ENCODE results near the gene CRYBA2.

CRYBA2 gene

GRCh38 chr2:218993345-218994315 is at the start of gene CRYBA2:
Gene CRYBA2, minus strand, starts transcription at chr2:218993422. Its CDS starts 246 bp downstream, at chr2:218993176.
- peak; percentile 70 for DNase-seq (ENCODE audit: low spot score)

GRCh38 chr2:219042750-219043149 is 49.5 kb upstream of the CRYBA2 start:
- no peak for DNase-seq (ENCODE audit: low spot score)

DNA sequence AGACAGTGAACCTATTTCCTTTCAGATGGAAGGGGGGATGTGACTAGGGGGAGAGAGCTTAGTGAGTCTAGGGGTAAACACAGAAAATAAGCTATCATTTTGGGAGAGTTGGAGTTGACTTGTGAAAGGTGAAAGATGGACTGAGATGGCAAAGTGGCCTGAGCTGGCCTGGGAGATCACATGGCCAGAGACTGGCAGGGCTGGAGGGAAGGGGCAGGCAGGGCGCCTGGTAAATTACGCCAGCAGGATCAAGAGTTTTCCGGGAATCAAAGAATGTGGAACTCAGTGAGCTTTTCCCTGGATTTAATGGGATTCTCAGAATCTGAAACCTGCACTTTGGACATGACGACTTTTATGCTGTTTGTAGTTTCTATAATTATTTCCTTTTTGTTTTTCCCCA is 48.9 kb upstream of the CRYBA2 start:
- no peak for DNase-seq (ENCODE audit: low spot score)

- DNase-seq (ENCODE audit: low spot score), result peak; percentile 80
These were observed 48.0 kb upstream of the CRYBA2 start, which contains the start of gene CFAP65 for GRCh38 chr2:219041252-219041651. Gene CFAP65, minus strand, starts transcription at chr2:219041516. Its CDS starts 2,468 bp downstream, at chr2:219039048.

DNA sequence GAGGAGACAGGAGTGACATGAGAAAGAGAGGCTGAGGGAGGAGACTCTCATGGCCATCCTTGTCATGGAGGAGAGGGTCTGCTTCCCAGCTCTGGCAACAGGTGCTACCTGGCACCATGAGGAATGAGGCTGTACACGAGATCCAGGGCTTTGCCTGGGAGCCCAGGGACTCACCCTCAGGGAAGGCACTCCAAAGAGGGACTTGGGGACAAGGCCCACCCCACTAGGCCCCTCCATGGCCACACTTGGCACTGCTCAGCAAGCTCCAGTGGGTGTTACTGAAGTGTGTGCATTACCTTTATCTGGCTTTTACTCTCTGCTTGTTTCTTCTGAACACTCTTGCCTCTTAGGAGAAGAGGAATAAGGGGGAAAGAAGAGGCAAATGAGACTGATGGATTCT is 45.4 kb upstream of the CRYBA2 start:
- DNase-seq (ENCODE audit: low spot score), result no peak

DNA sequence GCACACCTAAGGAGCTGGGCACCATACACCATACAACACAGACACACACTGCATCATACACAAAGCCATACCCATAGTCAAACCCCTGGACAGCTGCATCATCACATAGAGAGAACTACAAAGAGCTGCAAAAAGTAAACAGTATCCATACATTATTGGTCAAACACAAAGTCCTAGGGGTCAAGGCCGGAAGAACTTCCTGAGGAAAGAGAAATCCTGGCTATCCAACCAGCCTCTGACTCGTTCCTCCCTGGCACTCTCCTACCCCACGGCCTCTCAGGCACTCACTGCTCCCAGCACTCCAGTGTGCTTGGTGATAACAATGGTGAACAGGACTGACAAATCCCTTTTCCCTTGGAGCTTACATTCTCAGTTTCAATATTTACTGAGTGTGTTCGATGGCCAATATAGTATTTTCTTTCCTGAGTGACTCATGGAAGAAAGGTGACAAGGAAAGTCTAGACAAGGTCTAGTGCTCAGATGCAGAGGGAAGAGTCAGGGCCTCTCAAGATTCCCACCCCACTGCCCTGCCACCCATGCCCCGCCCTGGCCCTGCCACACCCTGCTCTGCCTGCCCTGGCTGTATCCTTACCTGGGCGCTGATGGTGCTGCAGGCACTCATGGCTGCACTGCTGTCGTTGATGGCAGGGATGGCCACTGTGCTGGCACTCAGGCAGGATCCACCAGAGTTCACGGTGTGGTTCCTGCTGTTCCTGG is 44.7 kb upstream of the CRYBA2 start:
- no peak for DNase-seq (ENCODE audit: low spot score)

GRCh38 chr2:219035942-219036341 is 42.7 kb upstream of the CRYBA2 start:
- no peak for DNase-seq (ENCODE audit: low spot score)

DNA sequence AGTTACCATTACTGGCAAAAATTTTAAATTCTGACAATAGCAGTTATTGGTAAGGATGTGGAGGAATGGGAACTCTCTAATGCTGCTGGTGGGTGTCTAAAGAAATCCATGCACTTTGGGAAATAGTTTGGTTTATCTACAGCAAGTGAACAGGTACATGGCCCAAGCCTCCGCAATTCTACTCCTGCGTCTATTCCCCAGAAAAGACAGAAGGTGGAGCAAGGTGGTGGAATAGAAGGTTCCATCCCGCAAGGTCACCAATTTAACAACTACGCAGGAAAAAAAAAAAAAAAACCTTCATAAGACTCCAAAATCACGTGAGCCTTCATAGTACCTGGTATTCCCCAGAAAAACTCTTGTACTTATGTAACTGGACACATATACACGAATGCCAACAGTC is 41.6 kb upstream of the CRYBA2 start:
- DNase-seq (ENCODE audit: low spot score), result no peak

DNA sequence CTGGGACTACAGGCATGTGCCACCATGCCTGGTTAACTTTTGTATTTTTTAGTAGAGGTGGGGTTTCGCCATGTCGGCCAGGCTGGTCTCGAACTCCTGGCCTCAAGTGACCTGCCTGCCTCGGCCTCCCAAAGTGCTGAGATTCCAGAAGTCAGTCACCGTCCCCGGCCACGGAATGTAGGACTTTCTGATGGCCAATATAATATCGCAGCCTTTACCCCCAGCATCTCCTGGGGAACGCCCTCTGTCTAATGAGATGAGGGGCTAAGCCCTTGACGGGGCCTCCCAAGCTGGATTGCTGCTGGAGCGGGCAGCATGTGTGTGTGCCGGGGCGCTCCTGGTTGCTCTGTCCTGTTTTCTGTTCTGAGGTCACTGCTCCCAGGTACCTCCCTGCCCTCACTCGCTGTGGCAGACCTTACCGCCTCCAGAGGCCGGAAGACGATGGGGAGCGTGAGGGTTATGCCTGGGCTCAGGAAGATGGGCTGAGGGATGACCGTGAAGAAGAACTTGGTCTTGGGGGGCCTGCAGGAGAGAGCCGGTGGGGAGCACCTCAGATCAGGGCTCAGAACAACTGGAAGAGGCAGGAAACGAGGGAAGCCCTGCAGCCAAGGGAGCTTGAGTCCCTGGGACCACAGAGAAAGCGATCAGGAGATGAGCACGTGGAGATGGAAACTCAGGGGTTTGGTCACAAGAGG is 39.0 kb upstream of the CRYBA2 start:
- DNase-seq (ENCODE audit: low spot score), result no peak

- DNase-seq (ENCODE audit: low spot score), result no peak
These were observed 38.0 kb upstream of the CRYBA2 start for GRCh38 chr2:219031005-219031738.

DNA sequence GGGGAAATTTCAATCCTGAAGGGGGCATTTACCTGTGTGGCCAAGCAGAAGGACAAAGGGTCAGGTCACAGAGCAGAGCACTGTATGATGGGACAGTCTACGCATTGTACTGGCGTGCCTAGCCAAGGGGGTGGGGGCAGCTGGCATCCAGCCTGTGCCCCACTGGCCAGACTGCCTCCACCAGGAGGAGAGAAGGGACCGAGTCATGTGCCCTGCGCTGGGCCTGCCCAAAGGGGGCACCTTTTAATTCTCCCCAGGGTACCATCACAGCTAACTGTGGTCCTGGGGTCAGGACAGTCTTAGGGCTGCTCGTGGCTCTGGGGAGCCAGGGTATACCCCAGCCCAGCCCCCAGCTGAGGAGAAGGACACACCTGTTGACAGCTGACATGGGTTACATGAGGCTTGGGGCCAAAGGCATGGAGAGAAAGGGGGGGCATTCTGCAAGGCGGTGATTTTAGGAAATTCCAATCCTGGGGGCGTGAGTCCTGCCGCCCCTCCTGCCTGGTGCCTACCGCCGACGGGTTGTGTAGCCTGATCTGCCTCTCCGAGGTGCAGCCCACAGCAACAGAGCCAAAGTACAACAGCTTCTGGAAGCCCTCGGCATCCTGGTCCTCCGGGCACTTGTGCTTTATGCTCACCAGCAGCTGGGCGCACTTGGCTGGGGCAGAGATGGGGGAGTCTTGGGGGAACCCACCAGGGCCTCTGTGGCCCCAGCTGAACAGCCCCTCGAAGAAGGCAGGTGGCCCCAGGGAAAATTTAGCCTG is 37.1 kb upstream of the CRYBA2 start:
- DNase-seq (ENCODE audit: low spot score), result no peak

- peak; percentile 87 for DNase-seq (ENCODE audit: low spot score)
These were observed 36.6 kb upstream of the CRYBA2 start for GRCh38 chr2:219029829-219030165.

DNA sequence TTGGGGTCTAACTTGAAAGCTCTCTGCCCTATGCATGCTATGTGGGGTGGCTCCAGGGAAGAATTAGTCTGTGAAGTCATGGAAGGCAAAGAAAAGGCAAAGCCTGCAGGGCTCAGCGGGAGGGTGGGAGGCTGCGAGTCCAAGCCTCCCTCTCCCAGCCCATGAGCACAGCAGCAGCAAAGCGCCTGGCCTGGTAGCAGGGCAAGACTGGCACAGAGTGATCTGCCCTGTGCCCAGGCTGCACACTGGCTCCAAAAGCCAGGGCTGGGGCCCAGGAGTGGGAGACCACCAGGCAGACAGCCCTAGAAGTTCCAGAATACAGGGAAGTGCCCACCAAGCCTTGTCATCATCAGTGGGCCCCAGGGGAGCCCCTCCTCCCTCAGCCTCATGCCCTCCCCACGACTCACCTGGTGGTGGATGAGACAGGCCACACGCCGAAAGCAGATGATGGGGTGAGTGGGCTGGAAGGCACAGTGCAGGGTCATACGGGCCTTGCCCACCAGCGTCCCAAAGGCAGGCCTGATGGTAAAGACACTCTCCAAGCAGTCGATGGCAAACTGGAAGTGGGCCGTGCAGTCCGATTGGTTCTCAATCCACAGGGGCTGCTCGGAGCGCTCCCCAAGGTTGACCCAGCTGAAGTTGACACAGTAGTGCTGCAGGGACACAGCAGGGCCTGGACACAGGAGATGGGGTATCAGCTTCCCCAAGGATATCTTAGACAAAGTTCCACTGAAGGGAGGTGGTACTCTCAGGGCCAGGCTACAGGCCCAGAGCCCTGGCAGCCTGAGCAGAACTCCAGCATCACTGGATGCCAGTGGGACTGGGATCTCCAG is 36.0 kb upstream of the CRYBA2 start:
- DNase-seq (ENCODE audit: low spot score), result no peak

DNA sequence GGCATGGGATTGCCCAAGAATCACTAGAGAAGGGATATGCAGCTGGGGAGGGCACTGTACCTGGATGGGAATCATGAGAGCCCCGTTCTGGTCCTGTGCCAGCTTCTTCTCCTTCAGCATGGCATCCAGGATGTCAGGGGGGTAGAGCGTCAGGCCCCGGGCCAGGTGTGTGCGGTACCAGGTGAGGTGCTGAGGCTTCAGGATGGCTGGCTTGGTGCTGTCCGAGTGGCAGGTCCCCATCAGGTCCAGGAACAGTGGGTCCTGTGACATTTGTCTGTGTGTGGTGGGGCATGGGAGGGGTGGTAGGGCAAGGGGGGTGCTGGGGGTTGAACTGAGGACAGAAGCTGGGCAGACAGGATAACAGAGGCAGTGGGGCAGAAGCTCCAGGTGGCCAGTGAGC is 34.9 kb upstream of the CRYBA2 start:
- no peak for DNase-seq (ENCODE audit: low spot score)

- DNase-seq (ENCODE audit: low spot score), result no peak
These were observed 34.4 kb upstream of the CRYBA2 start for GRCh38 chr2:219027511-219028055.

DNA sequence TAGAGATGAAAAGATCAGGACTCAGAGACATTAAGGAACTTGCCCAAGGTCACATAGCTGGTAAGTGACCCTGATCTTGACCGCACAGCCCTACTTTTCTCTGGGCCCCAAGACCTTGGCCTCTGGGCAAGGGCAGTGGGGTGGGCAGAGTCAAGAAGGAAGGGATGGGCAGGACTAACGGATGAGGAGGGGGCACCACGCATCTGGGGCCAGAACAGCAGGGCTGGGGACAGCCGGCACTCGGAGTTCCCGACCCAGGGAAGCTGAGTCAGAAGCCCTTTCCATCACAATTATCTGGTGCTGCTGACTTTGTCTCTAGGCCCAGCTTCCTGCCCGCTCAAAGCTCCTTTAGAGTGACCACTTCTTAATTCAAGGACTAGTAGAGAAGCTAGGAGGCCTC is 33.7 kb upstream of the CRYBA2 start:
- DNase-seq (ENCODE audit: low spot score), result no peak

DNA sequence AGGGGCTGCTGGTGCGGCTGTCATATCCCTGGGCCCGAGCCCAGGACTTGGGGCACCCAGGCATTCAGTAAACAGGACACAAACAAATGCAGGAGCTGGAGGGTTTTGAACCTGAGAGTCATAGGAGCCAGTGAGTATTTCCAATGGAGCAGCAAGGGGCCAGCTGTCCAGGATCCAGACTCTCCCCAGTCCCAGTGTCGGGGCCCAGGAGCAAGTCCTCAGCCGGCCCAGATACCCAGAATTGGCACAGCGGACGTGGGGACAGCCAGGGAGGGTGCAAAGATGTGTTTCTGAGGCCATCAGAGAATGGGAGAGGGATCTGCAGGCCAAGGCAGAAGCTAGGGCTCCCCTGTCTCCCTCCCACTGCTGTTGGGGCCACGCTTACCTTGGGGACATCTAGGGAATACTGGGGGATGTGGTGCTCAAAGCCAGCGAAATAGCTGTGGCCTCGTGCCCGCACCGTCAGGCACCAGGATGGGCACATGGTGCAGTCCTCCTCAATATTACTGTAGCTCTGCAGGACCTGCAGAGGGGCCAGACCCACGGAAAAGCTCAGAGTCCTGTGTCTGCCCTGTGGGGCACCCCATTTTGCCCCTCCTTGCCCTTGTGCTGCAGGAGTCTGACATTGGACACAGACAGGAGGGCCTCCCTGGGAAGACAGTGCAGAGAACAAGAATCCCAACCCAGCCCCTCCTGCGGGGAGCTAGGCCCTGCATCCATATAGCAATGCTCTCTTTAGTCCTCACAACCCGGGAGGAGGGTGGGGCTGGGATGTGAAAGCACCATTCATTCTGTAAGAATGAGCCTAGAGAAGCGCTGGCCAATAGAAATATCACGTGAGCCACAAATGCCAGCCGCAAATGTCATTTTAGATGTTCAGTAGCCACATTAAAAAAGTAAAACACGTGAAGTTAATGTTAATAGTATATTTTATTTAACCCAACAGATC is 32.7 kb upstream of the CRYBA2 start:
- DNase-seq (ENCODE audit: low spot score), result no peak

DNA sequence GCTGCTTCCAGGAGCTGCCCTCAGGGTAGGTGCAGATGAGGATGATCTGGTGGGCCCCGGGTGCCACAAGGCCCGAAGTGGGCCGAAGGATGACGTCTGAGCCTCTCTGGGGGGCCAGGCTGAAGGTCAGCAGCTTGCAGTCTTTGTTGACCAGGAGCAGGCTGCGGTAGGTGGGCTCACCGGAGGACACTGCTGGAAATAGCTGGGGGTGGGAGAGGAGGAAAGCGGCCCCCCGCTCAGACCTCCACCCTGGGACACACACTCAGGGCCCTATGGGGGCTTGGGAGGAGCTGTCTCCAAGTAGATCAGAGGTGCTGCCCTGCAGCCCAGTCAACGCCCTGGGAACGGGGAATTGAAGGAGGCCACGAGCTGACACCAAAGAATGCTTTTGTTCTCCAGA is 30.8 kb upstream of the CRYBA2 start:
- no peak for DNase-seq (ENCODE audit: low spot score)

Data from ecto neural progenitor cell (in vitro differentiated cells).